Neural progenitor cell (in vitro differentiated cells): Measurements from ENCODE around the gene PIGK. TPM values are rescaled to one million over a fixed set of nuclear protein-coding genes. Genes with fewer than 3 reads are reported as not detected.

ENCODE experiments used
- DNase-seq: peaks from one replicate; pipeline ENCODE4 v3.0.0-alpha.2; 2016; ENCODE audit warnings: low spot score
- H2AFZ ChIP-seq: fragments of 200-600 bp; sonication (generic); replicated peaks from 2 replicates; pipeline ENCODE4 v1.6.1; 2016; ENCODE audit warnings: antibody characterized with exemption
- H3F3A ChIP-seq: fragments of 200-600 bp; sonication (generic); 2 replicates; pipeline ENCODE4 v1.6.1; 2016; ENCODE audit warnings: antibody characterized with exemption, low read depth
- H3K27ac ChIP-seq: fragments of 200-600 bp; sonication (generic); 2 replicates; pipeline ENCODE4 v1.5.1; 2016; ENCODE audit warnings: mild to moderate bottlenecking
- H3K27me3 ChIP-seq: fragments of 200-600 bp; sonication (generic); 2 replicates; pipeline ENCODE4 v1.6.1; 2016; ENCODE audit warnings: mild to moderate bottlenecking, moderate library complexity
- H3K36me3 ChIP-seq: fragments of 200-600 bp; sonication (generic); 2 replicates; pipeline ENCODE4 v1.5.1; 2016
- H3K4me1 ChIP-seq: fragments of 200-600 bp; sonication (generic); 2 replicates; pipeline ENCODE4 v1.6.1; 2016; ENCODE audit warnings: mixed run types
- H3K4me2 ChIP-seq: fragments of 200-600 bp; sonication (generic); 2 replicates; pipeline ENCODE4 v1.6.1; 2016
- H3K4me3 ChIP-seq: fragments of 200-600 bp; sonication (generic); 2 replicates; pipeline ENCODE4 v1.5.1; 2016
- H3K79me2 ChIP-seq: fragments of 200-600 bp; sonication (generic); 2 replicates; pipeline ENCODE4 v1.6.1; 2016; ENCODE audit warnings: low read depth
- H3K9ac ChIP-seq: fragments of 200-600 bp; sonication (generic); 2 replicates; pipeline ENCODE4 v1.6.1; 2016
- H3K9me3 ChIP-seq: fragments of 200-600 bp; sonication (generic); 2 replicates; pipeline ENCODE4 v1.5.1; 2016; ENCODE audit warnings: low read depth
- H4K20me1 ChIP-seq: fragments of 200-600 bp; sonication (generic); 2 replicates; pipeline ENCODE4 v1.6.1; 2016; ENCODE audit warnings: low read depth
- H3K27ac Mint-ChIP-seq: 3 replicates; pipeline ENCODE4 v1.8.0; 2021; ENCODE audit warnings: mixed read lengths
- H3K27me3 Mint-ChIP-seq: 2 replicates; pipeline ENCODE4 v1.8.0; 2022; ENCODE audit warnings: low read depth, mild to moderate bottlenecking, inconsistent platforms, moderate library complexity, mixed read lengths; ENCODE audit not compliant: insufficient read depth
- H3K36me3 Mint-ChIP-seq: 3 replicates; pipeline ENCODE4 v1.8.0; 2021; ENCODE audit warnings: mixed read lengths
- H3K4me1 Mint-ChIP-seq: 3 replicates; pipeline ENCODE4 v1.8.0; 2021; ENCODE audit warnings: mixed read lengths
- H3K4me3 Mint-ChIP-seq: 3 replicates; pipeline ENCODE4 v1.8.0; 2021; ENCODE audit warnings: mild to moderate bottlenecking, moderate library complexity, mixed read lengths
- H3K9me3 Mint-ChIP-seq: 3 replicates; pipeline ENCODE4 v1.8.0; 2020; ENCODE audit warnings: mixed read lengths
- EZH2 ChIP-seq: fragments of 200-600 bp; sonication (generic); IDR thresholded peaks from 2 replicates; pipeline ENCODE4 v1.6.1; 2017; ENCODE audit warnings: antibody characterized with exemption, mild to moderate bottlenecking, moderate library complexity
- EZH2phosphoT487 ChIP-seq: fragments of 200-600 bp; sonication (generic); IDR thresholded peaks from 2 replicates; pipeline ENCODE4 v1.6.1; 2017; ENCODE audit warnings: antibody characterized with exemption
- total RNA-seq: library from RNA; depleted of rRNA; stranded (reverse); fragments of >200 nt; gene quantifications from 2 replicates; pipeline ENCODE4 v1.2.3, GENCODE V29; 2015; ENCODE audit warnings: low replicate concordance
- TF ChIP-seq, protein P1 (sequence below): fragments of 200-600 bp; sonication (generic); IDR thresholded peaks from 2 replicates; pipeline ENCODE4 v1.5.1; 2017; ENCODE audit warnings: antibody characterized with exemption, mild to moderate bottlenecking

The PIGK gene
- total RNA-seq, 1 donor from 2014 or later, result 44.1 TPM

DNA sequence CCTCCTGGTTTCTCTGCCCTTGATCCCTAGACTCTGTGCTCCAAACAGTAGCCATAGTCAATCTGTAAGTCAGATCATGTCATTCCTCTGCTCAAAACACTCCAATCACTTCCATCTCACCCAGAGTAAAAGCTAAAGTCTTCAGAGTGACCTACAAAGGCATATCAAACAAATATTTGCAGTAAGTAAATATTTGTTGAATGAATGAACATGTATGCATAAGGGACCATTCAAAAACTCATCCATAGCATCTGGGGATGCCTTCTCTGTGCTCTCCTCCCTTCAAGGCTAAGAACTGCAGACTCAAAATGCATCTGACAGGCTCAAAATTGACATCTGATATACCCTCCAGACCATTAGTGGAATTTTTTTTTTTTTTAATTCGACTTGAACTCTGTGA, 44.5 kb upstream of the PIGK start:
- Mint-ChIP-seq H3K27me3 (peaks cover 2% of the 10 kb centered on the region), H3K36me3 (no peaks in the 10 kb centered on the region), H3K9me3 (no peaks in the 10 kb centered on the region), H3K4me3 (no peak overlapping the region), H3K27ac (no peak overlapping the region), H3K4me1 (peaks cover 10% of the 10 kb centered on the region)
- TF ChIP-seq EZH2 (no peak), EZH2phosphoT487 (no peak)
- TF ChIP-seq, protein P1, sequence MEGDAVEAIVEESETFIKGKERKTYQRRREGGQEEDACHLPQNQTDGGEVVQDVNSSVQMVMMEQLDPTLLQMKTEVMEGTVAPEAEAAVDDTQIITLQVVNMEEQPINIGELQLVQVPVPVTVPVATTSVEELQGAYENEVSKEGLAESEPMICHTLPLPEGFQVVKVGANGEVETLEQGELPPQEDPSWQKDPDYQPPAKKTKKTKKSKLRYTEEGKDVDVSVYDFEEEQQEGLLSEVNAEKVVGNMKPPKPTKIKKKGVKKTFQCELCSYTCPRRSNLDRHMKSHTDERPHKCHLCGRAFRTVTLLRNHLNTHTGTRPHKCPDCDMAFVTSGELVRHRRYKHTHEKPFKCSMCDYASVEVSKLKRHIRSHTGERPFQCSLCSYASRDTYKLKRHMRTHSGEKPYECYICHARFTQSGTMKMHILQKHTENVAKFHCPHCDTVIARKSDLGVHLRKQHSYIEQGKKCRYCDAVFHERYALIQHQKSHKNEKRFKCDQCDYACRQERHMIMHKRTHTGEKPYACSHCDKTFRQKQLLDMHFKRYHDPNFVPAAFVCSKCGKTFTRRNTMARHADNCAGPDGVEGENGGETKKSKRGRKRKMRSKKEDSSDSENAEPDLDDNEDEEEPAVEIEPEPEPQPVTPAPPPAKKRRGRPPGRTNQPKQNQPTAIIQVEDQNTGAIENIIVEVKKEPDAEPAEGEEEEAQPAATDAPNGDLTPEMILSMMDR, result no peak
- Histone ChIP-seq H3F3A (no peaks in the 10 kb centered on the region), H3K27ac (no peak overlapping the region), H3K4me3 (no peak overlapping the region), H3K4me2 (no peak overlapping the region), H3K9me3 (no peaks in the 10 kb centered on the region), H3K4me1 (peaks cover 2% of the 10 kb centered on the region), H3K27me3 (no peaks in the 10 kb centered on the region), H2AFZ (no peak overlapping the region), H3K9ac (no peak overlapping the region), H4K20me1 (no peaks in the 10 kb centered on the region), H3K79me2 (no peaks in the 10 kb centered on the region), H3K36me3 (no peaks in the 10 kb centered on the region)
- DNase-seq, result no peak

DNA sequence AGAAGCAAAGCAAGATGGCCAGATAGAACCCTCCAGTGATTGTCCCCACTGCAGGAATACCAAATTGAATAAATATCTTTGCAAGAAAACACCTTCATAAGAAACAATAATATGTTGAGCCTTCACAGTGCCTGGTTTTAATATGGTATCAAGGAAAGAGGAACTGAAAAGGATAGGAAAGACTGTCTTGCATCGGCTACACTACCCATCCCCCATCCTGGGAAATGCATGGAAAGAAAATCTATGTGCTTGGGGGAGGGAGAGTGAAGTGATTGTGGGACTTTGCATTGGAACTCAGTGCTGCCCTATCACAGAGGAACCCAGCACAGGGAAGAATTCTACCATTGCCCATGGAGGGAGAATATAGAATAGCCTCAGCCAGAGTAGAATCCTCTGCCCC, 34.0 kb upstream of the PIGK start:
- peaks cover 8% of the 10 kb centered on the region for H3K36me3 ChIP-seq
- H3K9me3 Mint-ChIP-seq, result peaks cover 41% of the 10 kb centered on the region
- no peaks in the 10 kb centered on the region for H3K27me3 ChIP-seq
- H3K4me1 Mint-ChIP-seq, result no peaks in the 10 kb centered on the region
- H3K9ac ChIP-seq, result no peak overlapping the region
- H4K20me1 ChIP-seq, result no peaks in the 10 kb centered on the region
- H3K4me2 ChIP-seq, result no peak overlapping the region
- no peaks in the 10 kb centered on the region for H3K4me1 ChIP-seq
- DNase-seq, result no peak
- H2AFZ ChIP-seq, result no peak overlapping the region
- no peak overlapping the region for H3K4me3 ChIP-seq
- no peak overlapping the region for H3K27ac ChIP-seq
- no peaks in the 10 kb centered on the region for H3K79me2 ChIP-seq
- no peak overlapping the region for H3K27ac Mint-ChIP-seq
- no peaks in the 10 kb centered on the region for H3F3A ChIP-seq
- H3K9me3 ChIP-seq, result peaks cover 16% of the 10 kb centered on the region
- peaks cover 6% of the 10 kb centered on the region for H3K36me3 Mint-ChIP-seq
- H3K4me3 Mint-ChIP-seq, result no peak overlapping the region
- H3K27me3 Mint-ChIP-seq, result no peaks in the 10 kb centered on the region
- TF ChIP-seq EZH2, result no peak
- no peak for TF ChIP-seq EZH2phosphoT487
- TF ChIP-seq, protein P1, result no peak

DNA sequence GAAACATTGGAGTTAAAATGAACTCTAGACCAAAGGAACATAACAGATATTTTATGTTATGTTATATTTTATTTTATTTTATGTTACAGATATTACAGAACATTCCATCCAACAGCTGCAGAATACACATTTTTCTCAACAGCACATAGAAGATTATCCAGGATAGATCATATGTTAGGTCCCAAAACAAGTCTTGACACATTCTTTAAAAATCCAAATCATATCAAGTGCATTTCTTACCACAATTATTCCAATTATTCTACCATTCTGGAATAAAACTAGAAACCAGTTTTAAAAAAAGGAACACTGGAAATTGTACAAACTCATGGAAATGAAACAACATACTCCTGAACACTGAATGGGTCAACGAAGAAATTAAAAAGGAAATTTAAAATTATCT, 30.9 kb upstream of the PIGK start:
- no peaks in the 10 kb centered on the region for H3K27me3 Mint-ChIP-seq
- no peaks in the 10 kb centered on the region for H3F3A ChIP-seq
- H3K4me1 Mint-ChIP-seq, result no peaks in the 10 kb centered on the region
- DNase-seq, result no peak
- peaks cover 12% of the 10 kb centered on the region for H3K9me3 ChIP-seq
- H3K27me3 ChIP-seq, result no peaks in the 10 kb centered on the region
- no peak overlapping the region for H3K9ac ChIP-seq
- H3K27ac ChIP-seq, result no peak overlapping the region
- no peak overlapping the region for H3K27ac Mint-ChIP-seq
- H3K4me2 ChIP-seq, result no peak overlapping the region
- no peaks in the 10 kb centered on the region for H3K79me2 ChIP-seq
- TF ChIP-seq EZH2 (no peak), EZH2phosphoT487 (no peak)
- TF ChIP-seq, protein P1, result no peak
- H3K36me3 ChIP-seq, result peaks cover 8% of the 10 kb centered on the region
- H3K4me1 ChIP-seq, result no peaks in the 10 kb centered on the region
- H4K20me1 ChIP-seq, result no peaks in the 10 kb centered on the region
- peaks cover 49% of the 10 kb centered on the region for H3K9me3 Mint-ChIP-seq
- no peak overlapping the region for H3K4me3 ChIP-seq
- peaks cover 6% of the 10 kb centered on the region for H3K36me3 Mint-ChIP-seq
- H2AFZ ChIP-seq, result no peak overlapping the region
- H3K4me3 Mint-ChIP-seq, result no peak overlapping the region

DNA sequence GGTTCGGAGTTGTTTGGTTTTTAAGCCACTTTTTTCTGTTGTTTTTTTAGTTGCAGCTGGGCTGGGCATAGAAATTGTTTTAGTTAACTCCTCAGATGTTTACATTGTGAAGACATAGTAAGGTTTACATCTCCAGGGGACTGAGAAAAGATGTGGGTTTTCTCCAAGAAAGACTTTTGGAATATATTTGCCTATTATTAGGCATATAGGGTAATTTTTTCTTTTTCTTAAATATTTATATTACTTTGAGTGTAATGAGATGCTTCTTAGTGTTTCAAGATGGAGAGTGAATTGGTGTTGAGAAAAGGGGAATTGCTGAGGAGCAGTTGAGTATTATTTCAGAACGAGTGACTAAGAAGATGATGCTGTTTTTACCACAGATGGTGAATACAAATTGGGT, 26.6 kb upstream of the PIGK start:
- no peaks in the 10 kb centered on the region for H3K4me1 ChIP-seq
- H3K4me3 ChIP-seq, result no peak overlapping the region
- Mint-ChIP-seq H3K9me3 (peaks cover 27% of the 10 kb centered on the region), H3K27ac (no peak overlapping the region), H3K4me1 (no peaks in the 10 kb centered on the region), H3K27me3 (no peaks in the 10 kb centered on the region), H3K36me3 (peaks cover 6% of the 10 kb centered on the region), H3K4me3 (no peak overlapping the region)
- H3K27me3 ChIP-seq, result no peaks in the 10 kb centered on the region
- no peaks in the 10 kb centered on the region for H4K20me1 ChIP-seq
- no peaks in the 10 kb centered on the region for H3F3A ChIP-seq
- H2AFZ ChIP-seq, result no peak overlapping the region
- H3K27ac ChIP-seq, result no peak overlapping the region
- H3K9ac ChIP-seq, result no peak overlapping the region
- peaks cover 5% of the 10 kb centered on the region for H3K36me3 ChIP-seq
- no peak for TF ChIP-seq EZH2
- TF ChIP-seq, protein P1, result no peak
- TF ChIP-seq EZH2phosphoT487, result no peak
- H3K9me3 ChIP-seq, result peaks cover 9% of the 10 kb centered on the region
- DNase-seq, result no peak
- no peak overlapping the region for H3K4me2 ChIP-seq
- no peaks in the 10 kb centered on the region for H3K79me2 ChIP-seq
